GM12801 (cell line): ENCODE results near the gene AK4.

Experiments used
- CTCF ChIP-seq: IDR thresholded peaks from one replicate; pipeline ENCODE4 v1.5.1; 2011; ENCODE audit warnings: control low read depth; ENCODE audit not compliant: insufficient read length; ENCODE audit errors: extremely low read depth

Gene AK4

DNA sequence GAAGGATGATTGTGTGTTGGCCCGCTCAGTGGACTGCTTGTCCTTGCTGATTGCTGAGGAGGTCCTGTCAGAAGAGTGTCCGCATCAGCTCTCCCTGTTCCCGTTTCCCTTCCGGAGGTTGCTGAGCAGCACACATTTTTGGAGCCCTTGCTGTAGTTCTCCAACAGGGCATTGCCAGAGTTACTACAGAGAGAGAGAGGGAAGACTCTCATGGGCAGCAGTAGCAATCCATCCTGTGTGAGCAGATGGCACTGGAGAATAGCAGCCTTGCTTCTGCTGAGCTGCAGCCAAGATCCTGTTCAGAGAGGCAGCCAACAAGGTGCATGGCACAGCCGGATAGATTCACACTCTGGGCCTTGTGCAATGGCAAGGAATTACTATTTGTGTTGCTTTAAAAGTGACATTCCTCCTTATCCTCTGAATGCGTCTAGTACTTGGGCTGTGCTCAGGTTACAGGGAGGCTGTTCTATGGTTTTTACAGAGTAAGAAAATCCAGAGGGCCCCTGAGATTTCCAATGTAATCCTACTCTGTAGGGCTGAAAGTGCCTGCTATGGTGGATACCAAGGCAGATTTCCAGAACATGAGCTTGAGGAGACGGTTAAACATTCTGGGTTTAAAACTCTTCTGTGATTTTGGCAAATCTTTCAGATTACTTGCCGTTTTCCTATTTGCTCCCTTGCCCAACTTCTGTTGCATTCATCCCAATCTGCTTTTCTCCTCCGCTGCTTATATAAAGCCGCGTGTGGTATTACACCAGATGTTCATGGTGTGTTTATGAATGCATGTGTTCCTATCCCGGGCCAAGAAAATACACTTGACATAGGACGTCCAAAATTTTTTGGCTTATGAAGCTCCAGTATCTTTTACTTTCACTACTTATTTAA lies 27.4 kb downstream of the AK4 start:
- no peak for TF ChIP-seq CTCF

DNA sequence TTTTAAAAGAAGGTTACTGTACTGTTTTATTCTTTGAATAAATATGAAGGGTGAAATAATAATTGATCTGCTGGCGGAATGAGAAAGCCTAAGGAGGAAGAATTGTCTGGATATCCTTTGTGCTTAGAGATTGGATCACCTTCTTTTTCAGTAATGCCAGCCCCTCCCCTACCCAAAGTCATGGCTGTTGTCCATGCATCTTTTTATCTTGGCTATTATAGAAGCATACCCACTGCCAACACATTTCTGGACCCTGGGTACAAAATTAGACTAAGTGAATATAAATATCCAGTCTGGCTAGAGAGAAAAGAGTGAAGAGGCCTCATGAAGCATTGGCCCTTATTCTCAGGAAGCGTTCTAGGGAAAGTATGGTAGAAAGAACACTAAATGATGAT lies 28.1 kb downstream of the AK4 start:
- TF ChIP-seq CTCF, result no peak

DNA sequence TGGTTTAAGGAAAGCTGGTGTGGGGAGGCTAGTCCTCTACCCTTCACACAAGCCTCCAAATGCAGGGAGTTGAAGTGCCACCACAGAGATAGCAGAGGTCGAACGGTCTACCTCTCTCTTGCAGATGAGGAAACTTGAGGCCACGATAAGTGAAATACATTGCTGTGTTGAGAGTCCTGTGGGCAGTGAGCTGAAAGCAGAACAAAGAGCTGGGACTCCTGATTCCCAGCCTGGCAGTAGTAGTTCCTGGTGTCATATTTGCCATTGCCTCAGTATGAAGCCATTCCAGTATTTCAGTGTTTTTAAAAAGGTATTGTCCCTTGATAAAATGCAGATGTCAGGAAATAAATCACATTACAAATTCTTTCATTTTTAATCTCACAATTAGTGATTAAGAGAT lies 28.6 kb downstream of the AK4 start:
- TF ChIP-seq CTCF, result no peak

DNA sequence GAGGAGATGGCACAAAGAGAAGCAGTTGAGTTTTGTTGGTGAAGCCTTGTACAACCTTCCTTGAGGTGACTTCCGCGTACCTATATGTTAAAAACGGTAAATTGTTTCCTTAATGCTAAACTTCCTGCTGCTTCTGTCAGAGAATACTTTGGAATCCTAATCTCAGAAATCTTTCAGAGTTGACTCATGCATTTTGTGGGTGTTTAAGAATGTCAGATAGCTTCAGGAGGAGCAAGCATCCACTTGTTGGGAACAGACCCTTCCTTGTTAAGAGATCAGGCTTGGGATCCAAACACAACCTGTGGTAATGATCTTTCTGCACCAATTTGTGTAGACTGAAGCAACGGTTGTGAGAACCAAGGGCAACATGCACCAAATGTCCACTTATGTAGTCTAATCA lies 29.5 kb downstream of the AK4 start:
- TF ChIP-seq CTCF, result no peak

DNA sequence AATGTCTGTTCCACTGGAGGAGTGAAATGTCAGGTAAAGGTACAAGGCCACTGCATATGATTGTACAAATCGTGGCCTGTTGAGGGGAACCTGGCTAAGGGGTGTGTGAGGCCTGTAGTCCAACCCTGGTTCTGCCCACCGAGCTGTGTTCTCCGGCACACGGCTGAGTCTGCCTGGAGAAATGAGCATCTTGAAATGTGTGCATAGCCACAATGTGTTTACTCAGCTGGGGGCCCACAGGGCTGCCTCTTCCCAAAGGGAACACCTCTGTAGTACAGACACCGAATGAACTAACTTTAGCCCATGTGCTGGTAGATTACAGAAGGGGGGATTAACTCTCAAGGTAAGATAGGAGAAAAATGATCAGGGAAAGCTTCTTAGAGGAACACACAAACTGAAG lies 30.2 kb downstream of the AK4 start:
- no peak for TF ChIP-seq CTCF

GRCh38 chr1:65179148-65179547 lies 31.1 kb downstream of the AK4 start:
- no peak for TF ChIP-seq CTCF

- TF ChIP-seq CTCF, result no peak
Observed at GRCh38 chr1:65180977-65181376, 33.0 kb downstream of the AK4 start.
